Germinal center (tissue), 1 donor: ENCODE measurements around the gene ZNF525.
"Not testable (repeated sequence)": the region's sequence is repeated elsewhere in the genome, so short reads cannot be mapped to it uniquely, and the experiment has no call there.

ENCODE experiments used
- DNase-seq: peaks from one replicate; pipeline ENCODE4 v3.0.0; 2012; ENCODE audit warnings: mixed read lengths, low spot score

Gene ZNF525

GRCh38 chr19:53365134-53365898 lies at the start of gene ZNF525:
ZNF525 (plus strand) TSS chr19:53365705; CDS start chr19:53372282, 6,577 bp downstream.
- peak; percentile 96 for DNase-seq

- DNase-seq = no peak
Measured at GRCh38 chr19:53328967-53329366, 36.5 kb upstream of the ZNF525 start.

DNA sequence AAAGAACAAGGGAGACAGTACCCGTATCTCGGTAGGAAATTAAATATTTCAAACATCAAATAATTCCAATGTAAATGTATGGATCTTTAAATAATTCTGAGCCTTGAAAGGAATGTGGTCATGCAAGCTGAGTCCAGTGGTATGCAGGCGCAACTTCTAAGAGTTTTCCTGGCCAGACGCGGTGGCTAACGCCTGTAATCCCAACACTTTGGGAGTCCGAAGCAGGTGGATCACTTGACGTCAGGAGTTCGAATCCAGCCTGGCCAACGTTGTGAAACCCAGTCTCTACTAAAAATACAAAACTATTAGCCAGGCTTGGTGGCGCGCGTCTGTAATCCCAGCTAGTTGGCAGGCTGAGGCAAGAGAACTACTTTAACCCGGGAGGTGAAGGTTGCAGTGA lies 33.0 kb upstream of the ZNF525 start:
- no peak for DNase-seq

DNA sequence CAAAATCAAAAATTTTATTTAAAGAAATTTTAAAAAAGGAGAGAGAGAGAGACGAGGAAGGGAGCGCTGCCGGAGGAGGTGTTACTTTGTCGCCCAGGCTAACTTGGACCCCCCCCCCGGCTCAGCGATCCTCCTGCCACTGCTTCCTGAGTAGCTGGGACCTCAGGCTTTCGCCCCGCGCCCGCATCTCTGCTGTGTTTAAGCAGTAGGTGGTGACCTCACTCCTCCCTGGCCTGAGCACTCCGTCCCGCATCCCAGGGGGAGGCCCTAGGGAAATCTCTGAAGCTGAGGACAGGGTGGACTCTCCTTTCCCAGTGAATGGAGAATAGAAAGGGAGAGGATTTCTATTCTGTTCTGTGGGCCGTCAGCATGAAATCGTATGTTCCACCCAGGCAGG lies 32.4 kb upstream of the ZNF525 start:
- no peak for DNase-seq

- peak; percentile 88 for DNase-seq
Measured at GRCh38 chr19:53333463-53334449, 31.7 kb upstream of the ZNF525 start, which contains the start of gene ZNF845. ZNF845 (plus strand) TSS chr19:53333749; CDS start chr19:53341308, 7,559 bp downstream.

DNA sequence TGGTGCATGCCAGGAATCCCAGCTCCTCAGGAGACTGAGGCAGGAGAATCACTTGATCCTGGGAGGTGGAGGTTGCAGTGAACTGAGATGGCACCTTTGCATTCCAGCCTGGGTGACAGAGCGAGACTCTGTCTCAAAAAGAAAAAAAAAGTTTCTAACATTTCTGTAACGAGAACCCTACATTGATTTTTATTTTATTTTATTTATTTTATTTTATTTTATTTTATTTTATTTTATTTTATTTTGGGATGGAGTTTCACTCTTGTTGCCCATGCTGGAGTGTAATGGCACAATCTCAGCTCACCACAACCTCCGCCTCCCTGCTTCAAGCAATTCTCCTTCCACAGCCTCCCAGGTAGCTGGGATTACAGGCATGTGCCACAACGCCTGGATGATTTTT lies 21.1 kb upstream of the ZNF525 start:
- not testable (repeated sequence) for DNase-seq

- no peak for DNase-seq
Measured at GRCh38 chr19:53355739-53356138, 9.8 kb upstream of the ZNF525 start.

DNA sequence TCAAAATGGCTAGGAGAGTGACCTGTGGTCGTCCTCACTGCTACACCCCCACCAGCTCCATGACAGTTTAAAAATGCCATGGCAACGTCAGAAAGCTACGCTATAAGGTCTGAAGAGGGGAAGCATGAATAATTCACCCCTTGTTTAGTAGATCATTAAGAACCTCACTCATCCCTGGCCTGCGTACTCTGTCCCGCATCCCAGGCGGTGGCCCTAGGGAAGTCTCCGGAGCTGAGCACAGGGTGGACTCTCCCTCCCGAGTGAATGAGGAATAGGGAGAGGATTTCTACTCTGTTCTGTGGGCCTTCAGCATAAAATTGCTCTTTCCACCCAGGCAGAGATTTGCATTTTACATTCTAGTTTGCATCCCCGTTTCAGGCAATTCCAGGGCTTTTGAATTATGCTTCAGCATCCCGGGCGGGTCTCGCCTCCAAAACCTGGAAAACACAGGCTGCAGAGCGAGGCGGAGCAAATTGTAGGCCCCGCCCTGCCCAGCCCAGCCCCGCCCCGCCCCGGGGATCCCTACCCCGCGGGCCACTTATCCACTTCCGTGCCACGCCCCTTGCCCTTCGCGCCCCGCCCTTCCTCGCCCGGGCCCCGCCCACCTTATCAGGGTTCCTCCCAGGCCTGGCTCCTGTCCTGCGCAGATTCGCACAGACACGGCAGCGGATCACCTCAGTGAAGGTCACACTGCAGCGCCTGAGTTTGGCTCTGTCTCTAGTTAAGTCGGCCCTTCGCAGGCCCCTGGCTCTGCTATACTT lies 7.5 kb upstream of the ZNF525 start:
- DNase-seq = peak; percentile 3

- not testable (repeated sequence) for DNase-seq
Measured at GRCh38 chr19:53360056-53360455, 5.4 kb upstream of the ZNF525 start.

- peak; percentile 18 for DNase-seq
Measured at GRCh38 chr19:53365899-53366493, 491 bp downstream of the ZNF525 start.

GRCh38 chr19:53372196-53372595 lies 6.7 kb downstream of the ZNF525 start:
- DNase-seq = no peak

DNA sequence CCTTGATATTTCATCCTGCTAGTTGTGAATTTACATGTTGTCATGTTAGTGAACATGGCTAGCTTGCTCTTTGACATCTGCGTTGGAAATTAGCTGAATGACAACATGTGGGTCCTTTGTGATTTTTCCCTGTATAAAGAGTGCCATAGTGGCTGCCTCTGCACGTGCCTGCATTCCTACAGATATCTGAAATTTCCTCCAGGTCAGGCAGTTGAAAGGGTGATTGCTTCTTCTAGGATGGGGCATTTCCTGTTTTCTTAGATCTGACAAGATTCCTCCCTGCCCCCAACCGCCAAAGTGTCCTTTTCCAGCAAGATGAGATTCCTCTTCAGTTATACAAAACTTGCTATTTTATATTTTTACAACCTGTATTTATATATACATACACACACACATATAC lies 8.8 kb downstream of the ZNF525 start:
- DNase-seq = no peak

DNA sequence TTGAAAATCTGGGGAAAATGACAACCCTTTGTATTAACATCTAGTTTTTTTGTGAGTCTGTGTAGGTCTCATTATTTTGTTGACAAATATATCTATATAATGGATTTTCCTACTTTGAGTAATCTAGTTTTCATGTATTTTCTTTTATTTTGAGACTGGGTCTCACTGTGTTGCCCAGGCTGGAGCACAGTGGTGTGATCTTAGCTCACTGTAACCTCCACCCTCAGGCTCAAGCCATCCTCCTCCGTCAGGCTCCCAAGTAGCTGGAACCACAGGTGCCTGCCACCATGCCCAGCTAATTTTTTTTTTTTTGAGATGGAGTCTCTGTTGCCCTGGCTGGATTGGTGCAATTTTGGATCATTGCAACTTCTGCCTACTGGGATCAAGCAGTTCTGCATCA lies 9.2 kb downstream of the ZNF525 start:
- DNase-seq = no peak

GRCh38 chr19:53381376-53381775 lies 15.9 kb downstream of the ZNF525 start:
- no peak for DNase-seq

DNA sequence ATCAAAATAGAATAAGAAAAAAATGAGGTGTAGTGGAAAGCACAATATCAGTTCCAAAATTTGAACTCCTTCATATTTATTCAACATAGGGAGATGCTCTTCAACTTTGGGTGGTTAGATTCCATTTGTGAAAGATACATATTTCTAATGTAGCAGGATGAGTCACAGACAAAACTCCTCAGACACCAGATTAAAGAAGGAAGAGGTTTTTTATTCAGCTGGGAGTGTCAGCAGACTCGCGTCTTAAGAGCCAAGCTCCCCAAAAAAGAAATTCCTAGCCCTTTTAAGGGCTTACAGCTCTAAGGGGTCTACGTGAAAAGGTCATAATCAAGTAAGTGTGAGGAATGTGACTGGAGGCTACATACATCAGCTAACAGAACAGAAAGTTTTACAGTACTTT lies 22.7 kb downstream of the ZNF525 start:
- DNase-seq = no peak

- no peak for DNase-seq
Measured at GRCh38 chr19:53388904-53389303, 23.4 kb downstream of the ZNF525 start.

DNA sequence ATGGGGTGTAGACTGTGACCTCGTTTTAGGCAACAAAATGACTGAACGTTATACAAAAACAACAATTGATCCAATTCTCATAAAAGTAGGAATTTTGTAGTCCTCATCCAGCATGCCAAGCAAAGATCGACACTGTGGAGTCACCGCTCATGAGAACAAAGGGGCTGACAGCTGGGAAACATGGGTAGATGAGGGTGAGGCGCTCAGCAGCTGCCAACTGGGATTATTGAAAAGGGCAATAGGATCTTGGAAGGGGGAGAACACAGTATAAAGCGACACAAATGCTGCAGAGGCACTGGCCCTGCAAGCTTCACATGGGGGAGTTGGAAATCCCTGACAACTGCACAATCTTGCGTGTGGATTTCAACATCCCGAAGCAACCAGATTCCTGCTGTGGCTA lies 24.1 kb downstream of the ZNF525 start:
- DNase-seq = no peak

DNA sequence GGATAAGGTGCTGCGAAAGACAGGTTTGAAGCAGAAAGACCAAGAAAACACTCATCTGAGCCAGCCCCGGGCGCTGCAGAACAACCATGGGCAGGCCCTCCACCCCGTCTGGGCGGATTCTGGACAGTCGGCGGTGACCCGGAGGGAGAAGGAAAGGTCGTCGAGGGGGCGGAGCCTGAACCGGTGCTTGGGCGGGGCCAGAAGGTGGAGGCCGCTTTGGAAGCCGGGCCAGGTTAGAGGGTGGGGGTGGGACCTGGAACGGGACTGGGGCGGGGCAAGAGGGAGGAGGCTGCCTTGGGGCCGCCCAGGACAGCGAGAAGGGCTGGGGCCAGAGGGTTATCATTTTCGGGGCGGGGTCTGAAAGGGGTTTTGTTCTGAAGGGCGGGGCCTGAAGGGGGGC lies 24.5 kb downstream of the ZNF525 start:
- no peak for DNase-seq

DNA sequence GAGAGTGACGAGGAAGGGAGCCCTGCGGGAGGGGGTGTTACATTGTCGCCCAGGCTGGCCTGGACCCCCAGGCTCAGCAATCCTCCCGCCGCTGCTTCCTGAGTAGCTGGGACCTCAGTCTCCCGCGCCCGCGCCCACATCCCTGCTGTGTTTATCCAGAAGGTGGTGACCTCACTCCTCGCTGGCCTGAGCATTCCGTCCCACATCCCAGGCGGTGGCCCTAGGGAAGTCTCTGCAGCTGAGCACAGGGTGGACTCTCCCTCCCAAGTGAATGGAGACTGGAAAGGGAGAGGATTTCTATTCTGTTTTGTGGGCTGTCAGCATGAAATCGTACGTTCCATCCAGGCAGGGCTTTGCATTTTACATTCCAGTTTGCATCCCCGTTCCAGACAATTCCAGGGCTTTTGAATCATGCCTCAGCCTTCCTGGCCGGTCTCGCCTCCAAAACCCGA lies 29.0 kb downstream of the ZNF525 start:
- no peak for DNase-seq

GRCh38 chr19:53394974-53395839 lies 29.7 kb downstream of the ZNF525 start, which contains the start of gene ZNF765:
ZNF765 (plus strand) TSS chr19:53395149; CDS start chr19:53398016, 2,867 bp downstream.
- peak; percentile 95 for DNase-seq
